GM19438 (cell line): Measurements from ENCODE around the gene CFTR.
"Not testable (repeated sequence)": the region's sequence is repeated elsewhere in the genome, so short reads cannot be mapped to it uniquely, and the experiment has no call there.

Experiments used
- ATAC-seq: cut with Tn5 transposase; IDR thresholded peaks from one replicate; pipeline ENCODE4 v1.9.1; 2021; ENCODE audit warnings: low read depth; ENCODE audit not compliant: unreplicated experiment

CFTR gene

DNA sequence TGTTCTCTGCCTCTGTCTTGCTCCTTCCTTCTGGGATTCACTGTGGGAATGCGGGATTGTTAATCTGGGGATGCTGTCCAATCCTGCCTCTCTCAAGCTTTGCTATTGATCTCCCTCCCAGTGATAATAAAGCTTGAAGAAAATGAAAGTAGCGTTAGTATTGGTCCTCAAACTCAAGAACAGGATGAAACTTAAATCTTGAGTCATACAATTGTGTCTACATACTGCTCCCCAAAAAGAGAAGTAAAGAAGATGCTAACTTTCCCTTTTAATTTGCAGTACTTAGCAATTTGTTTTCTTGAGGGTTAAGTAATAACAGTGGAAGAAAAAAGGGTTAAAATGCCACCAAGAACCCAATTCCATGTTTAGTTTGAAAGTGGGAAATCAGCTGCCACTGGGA is 13.6 kb downstream of the CFTR start:
- no peak for ATAC-seq

- no peak for ATAC-seq
Measured at GRCh38 chr7:117495308-117495707, 15.5 kb downstream of the CFTR start.

DNA sequence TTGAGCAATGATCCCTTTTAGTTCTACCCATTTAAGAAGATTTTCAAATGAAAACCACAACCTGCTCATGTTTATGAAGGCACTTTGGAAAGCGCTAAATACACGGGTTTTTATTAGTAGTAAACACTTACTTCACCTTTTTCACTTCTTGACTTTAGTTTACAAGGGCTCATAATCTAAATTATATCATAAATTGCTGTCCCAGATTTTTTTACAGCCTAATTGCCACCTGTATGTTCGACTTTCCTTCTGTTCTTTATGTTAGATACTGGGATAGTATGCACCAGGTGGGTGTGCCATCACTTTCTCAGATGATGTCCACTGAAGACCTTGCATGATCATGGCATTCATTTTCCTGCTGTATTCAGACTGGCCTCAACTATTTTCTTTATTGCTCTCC is 22.5 kb downstream of the CFTR start:
- no peak for ATAC-seq

- ATAC-seq: no peak
Measured at GRCh38 chr7:117505238-117505637, 25.4 kb downstream of the CFTR start.

DNA sequence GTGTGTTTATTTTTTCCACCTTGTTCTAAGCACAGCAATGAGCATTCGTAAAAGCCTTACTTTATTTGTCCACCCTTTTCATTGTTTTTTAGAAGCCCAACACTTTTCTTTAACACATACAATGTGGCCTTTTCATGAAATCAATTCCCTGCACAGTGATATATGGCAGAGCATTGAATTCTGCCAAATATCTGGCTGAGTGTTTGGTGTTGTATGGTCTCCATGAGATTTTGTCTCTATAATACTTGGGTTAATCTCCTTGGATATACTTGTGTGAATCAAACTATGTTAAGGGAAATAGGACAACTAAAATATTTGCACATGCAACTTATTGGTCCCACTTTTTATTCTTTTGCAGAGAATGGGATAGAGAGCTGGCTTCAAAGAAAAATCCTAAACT is 28.9 kb downstream of the CFTR start:
- ATAC-seq: no peak

DNA sequence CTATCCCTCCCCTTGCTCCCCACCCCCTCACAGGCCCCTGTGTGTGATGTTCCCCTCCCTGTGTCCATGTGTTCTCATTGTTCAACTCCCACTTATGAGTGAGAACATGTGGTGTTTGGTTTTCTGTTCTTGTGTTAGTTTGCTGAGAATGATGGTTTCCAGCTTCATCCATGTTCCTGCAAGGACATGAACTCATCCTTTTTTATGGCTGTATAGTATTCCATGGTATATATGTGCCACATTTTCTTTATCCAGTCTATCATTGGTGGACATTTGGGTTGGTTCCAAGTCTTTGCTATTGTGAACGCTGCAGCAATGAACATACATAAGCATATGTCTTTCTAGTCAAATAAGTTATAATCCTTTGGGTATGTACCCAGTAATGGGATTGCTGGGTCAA is 37.4 kb downstream of the CFTR start:
- not testable (repeated sequence) for ATAC-seq

DNA sequence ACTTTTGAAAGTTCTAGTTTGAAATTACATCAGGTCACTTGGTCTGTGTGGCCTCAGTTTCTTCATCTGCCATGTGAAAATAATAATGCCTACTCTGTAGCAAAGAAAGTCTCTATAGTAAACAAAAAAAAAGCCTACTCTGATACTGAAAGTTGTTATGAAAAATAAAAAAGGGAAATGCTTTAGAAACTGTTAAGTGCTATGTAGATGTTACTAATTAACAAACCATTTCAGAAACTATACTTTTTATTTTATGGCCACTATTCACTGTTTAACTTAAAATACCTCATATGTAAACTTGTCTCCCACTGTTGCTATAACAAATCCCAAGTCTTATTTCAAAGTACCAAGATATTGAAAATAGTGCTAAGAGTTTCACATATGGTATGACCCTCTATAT is 50.6 kb downstream of the CFTR start:
- no peak for ATAC-seq

GRCh38 chr7:117531595-117532244 is 51.9 kb downstream of the CFTR start:
- no peak for ATAC-seq

- ATAC-seq: no peak
Measured at GRCh38 chr7:117538053-117538452, 58.2 kb downstream of the CFTR start.

DNA sequence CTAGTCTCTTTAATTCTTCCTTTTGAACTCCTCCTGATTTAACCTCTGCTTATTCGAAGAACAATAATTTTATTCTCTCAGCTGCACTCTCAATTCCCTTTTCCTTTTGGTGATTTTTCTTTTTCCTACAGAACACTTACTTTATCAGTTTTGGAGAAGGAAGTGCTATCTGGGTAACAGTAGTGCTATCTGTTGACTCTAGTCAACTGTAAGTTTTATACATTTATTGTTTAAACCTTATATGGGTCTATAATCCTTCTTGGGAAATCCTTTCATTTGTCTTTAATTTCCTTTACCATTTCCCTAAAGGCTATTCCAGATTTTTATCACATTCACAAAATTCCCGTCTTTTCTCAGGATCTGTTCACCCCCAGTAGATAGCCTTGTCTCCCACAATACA is 64.2 kb downstream of the CFTR start:
- ATAC-seq: no peak

- no peak for ATAC-seq
Measured at GRCh38 chr7:117548035-117548434, 68.2 kb downstream of the CFTR start.

DNA sequence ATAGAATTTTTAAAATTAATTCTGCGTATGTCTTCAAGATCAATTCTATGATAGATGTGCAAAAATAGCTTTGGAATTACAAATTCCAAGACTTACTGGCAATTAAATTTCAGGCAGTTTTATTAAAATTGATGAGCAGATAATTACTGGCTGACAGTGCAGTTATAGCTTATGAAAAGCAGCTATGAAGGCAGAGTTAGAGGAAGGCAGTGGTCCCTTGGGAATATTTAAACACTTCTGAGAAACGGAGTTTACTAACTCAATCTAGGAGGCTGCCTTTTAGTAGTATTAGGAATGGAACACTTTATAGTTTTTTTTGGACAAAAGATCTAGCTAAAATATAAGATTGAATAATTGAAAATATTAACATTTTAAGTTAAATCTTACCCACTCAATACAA is 70.8 kb downstream of the CFTR start:
- ATAC-seq: no peak

DNA sequence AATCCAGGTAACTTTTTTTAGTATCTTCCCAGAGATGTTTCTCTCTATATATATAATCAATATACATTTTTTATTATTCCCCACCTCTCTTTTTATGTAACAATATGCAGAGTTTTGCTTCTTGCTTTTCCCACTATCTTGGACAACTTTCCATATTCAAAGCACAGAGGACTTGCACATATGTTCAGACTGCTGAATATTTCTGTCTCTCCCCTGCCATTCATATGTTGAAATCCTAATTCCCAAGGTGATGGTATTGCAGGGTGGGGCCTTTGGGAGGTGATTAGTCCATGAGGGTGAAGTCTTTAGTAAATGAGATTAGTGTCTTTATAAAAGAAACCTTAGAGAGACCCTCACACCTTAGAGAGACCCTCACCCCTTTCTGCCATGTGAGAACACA is 72.8 kb downstream of the CFTR start:
- ATAC-seq: no peak

GRCh38 chr7:117555260-117555659 is 75.4 kb downstream of the CFTR start:
- ATAC-seq: no peak

DNA sequence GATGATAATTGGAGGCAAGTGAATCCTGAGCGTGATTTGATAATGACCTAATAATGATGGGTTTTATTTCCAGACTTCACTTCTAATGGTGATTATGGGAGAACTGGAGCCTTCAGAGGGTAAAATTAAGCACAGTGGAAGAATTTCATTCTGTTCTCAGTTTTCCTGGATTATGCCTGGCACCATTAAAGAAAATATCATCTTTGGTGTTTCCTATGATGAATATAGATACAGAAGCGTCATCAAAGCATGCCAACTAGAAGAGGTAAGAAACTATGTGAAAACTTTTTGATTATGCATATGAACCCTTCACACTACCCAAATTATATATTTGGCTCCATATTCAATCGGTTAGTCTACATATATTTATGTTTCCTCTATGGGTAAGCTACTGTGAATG is 79.6 kb downstream of the CFTR start:
- ATAC-seq: no peak

DNA sequence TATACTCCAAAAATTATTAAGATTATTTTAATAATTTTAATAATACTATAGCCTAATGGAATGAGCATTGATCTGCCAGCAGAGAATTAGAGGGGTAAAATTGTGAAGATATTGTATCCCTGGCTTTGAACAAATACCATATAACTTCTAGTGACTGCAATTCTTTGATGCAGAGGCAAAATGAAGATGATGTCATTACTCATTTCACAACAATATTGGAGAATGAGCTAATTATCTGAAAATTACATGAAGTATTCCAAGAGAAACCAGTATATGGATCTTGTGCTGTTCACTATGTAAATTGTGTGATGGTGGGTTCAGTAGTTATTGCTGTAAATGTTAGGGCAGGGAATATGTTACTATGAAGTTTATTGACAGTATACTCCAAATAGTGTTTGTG is 80.2 kb downstream of the CFTR start:
- no peak for ATAC-seq

GRCh38 chr7:117562759-117563158 is 82.9 kb downstream of the CFTR start:
- no peak for ATAC-seq

GRCh38 chr7:117564080-117564479 is 84.3 kb downstream of the CFTR start:
- ATAC-seq: no peak

- ATAC-seq: no peak
Measured at GRCh38 chr7:117564627-117565026, 84.8 kb downstream of the CFTR start.

GRCh38 chr7:117565226-117565625 is 85.4 kb downstream of the CFTR start:
- ATAC-seq: no peak

- ATAC-seq: no peak
Measured at GRCh38 chr7:117567781-117568180, 88.0 kb downstream of the CFTR start.

DNA sequence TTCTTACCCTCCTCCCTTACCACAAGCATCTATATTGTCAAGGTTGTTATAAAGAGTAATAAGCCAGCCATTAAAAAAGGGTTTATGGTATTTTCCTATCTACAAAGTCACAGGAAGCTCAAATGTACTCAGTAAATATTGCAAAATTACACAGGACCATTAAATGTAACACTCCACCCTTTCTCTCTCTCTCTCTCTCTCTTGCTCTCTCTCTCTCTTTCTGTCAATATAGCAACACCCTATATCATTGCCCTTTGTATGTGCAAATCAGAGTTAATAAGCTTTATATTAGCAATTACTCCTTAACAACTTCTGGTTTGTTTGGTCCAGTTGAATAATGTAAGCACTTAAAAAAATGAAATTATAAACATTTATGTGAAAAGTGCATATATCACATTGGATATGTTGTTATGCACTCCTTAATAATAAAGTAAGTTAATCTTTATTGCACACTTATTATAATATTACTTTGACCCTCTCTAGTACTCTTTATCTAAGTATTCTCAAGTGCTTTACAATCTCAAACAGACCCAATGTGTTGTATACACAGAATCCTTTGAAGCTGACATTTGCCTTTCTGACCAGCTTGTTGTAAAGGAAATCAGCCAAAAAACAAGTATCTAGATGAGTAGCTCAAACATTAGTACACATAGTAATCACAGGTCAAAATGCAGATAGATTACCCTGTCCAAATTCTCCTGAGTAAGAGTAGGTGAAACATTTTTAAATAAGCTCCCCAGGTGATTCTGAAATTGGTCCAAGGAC is 93.2 kb downstream of the CFTR start:
- no peak for ATAC-seq
